Measurements from ENCODE around the gene DYNC1I1. TPM values are rescaled to one million over a fixed set of nuclear protein-coding genes. Genes with fewer than 3 reads are reported as not detected.

The DYNC1I1 gene
- total and polyA plus RNA-seq, 2 of the 4 experiments (the other 2 are of a cell fraction), result under 0.01 to 0.15 TPM

- DNase-seq (no peak), ATAC-seq (ENCODE audit: low read depth) (no peak)
- WGBS, 2 experiments (ENCODE audit: extremely low coverage in 2 of 2, insufficient read length in 1 of 2), result no CpG with 5 or more reads among the region's 1 CpG
- Histone ChIP-seq H3K14ac (replicated peaks; ENCODE audit: low read depth, low read length) (no peak overlapping the region), H3K9ac (ENCODE audit: low read depth, low read length) (no peak overlapping the region), H3K56ac (ENCODE audit: extremely low read depth, insufficient read depth, low read length) (no peak overlapping the region), H4K8ac (ENCODE audit: low read depth in 2 of 2, low read length in 2 of 2) (no peak overlapping the region), H3K36me3 (ENCODE audit: control insufficient read depth, insufficient read depth, low read length) (no peaks in the 10 kb centered on the region), H3K79me1 (ENCODE audit: low read depth in 1 of 2, low read length in 2 of 2) (no peaks in the 10 kb centered on the region), H2AK9ac (replicated peaks; ENCODE audit: low read depth, low read length, poor library complexity) (no peak overlapping the region), H3K9me3 (ENCODE audit: control insufficient read depth, insufficient read depth, low read length) (no peaks in the 10 kb centered on the region), H3K23ac (ENCODE audit: low read depth, low read length) (no peak overlapping the region), H3K4me2 (ENCODE audit: low read depth, low read length) (no peak overlapping the region), H3K27me3 (ENCODE audit: control insufficient read depth, insufficient read depth, low read length) (no peaks in the 10 kb centered on the region), H2BK120ac (ENCODE audit: low read depth, low read length) (no peak overlapping the region), H3K4ac (ENCODE audit: low read depth, low read length) (no peak overlapping the region), H2BK20ac (ENCODE audit: low read depth, low read length) (no peak overlapping the region), H3K4me3 (ENCODE audit: insufficient read depth, low read depth, low read length) (no peak overlapping the region), H2BK5ac (ENCODE audit: low read depth, low read length, poor library complexity, severe bottlenecking) (no peak overlapping the region), H3K4me1 (ENCODE audit: control insufficient read depth, insufficient read depth, low read length) (no peaks in the 10 kb centered on the region), H2AFZ (replicated peaks; ENCODE audit: low read length, poor library complexity) (no peak overlapping the region), H4K20me1 (ENCODE audit: insufficient read depth, low read length) (no peaks in the 10 kb centered on the region), H2AK5ac (ENCODE audit: low read depth, low read length) (no peak overlapping the region), H3K9me1 (ENCODE audit: insufficient read depth, low read length) (no peaks in the 10 kb centered on the region), H4K91ac (ENCODE audit: insufficient read depth, low read depth, low read length) (no peak overlapping the region), H2BK15ac (ENCODE audit: low read depth, low read length) (no peak overlapping the region), H4K5ac (ENCODE audit: low read depth, low read length) (no peak overlapping the region), H3K27ac (ENCODE audit: insufficient read depth, low read length) (no peak overlapping the region), H3K18ac (ENCODE audit: low read depth, low read length) (no peak overlapping the region)
- BruUV-seq (replicated peaks), result no TSS peak
- ChIA-PET POLR2A (ENCODE audit: unreplicated experiment) (no interaction called here), CTCF (no interaction called here)
- in situ Hi-C loops (cut with MboI; ENCODE audit: low sequenced_read_pairs) (no loop called here), intact Hi-C loops (cut with micrococcal nuclease) (no loop called here), dilution Hi-C loops (cut with HindIII; ENCODE audit: low sequenced_read_pairs, unreplicated experiment) (no loop called here)
- TF ChIP-seq MAFK (IDR thresholded peaks at IDR 0.05; ENCODE audit: low read depth, low read length) (no peak), USF2 (IDR thresholded peaks at IDR 0.05; ENCODE audit: low read depth, low read length) (no peak), RAD21 (IDR thresholded peaks at IDR 0.05; ENCODE audit: low read length) (no peak), POLR2A (IDR thresholded peaks at IDR 0.05; ENCODE audit: low read depth, low read length) (no peak), NFE2L2 (IDR thresholded peaks at IDR 0.05; ENCODE audit: low read depth, low read length) (no peak), MXI1 (IDR thresholded peaks at IDR 0.05; ENCODE audit: borderline replicate concordance, low read depth, low read length) (no peak), CTCF (conservative IDR thresholded peaks at IDR 0.05; ENCODE audit: low read depth, low read length) (no peak), FOS (IDR thresholded peaks at IDR 0.05; ENCODE audit: low read depth, low read length) (no peak), MAZ (IDR thresholded peaks at IDR 0.05; ENCODE audit: borderline replicate concordance, low read depth, low read length) (no peak), ELK1 (IDR thresholded peaks at IDR 0.05; ENCODE audit: borderline replicate concordance, low read depth, low read length) (no peak)
Observed at GRCh38 chr7:95974108-95974507, 201.8 kb downstream of the DYNC1I1 start.
